IMR-90 (cell line): ENCODE data around the gene SIRT2. TPM values are rescaled to one million over a fixed set of nuclear protein-coding genes. Genes with fewer than 3 reads are reported as not detected.

Source experiments
- ATAC-seq: fragments of 200-7000 bp; cut with Tn5 transposase; 2 replicates; pipeline ENCODE4 v1.9.1; 2020; ENCODE audit warnings: low read depth, mild to moderate bottlenecking, moderate library complexity
- BruUV-seq: library from RNA; stranded (reverse); fragments of 400-500 nt; replicated peaks from 2 replicates; lab custom pipeline; 2021; lab: Mats Ljungman, UMichigan
- CTCF ChIA-PET: fragments of 300-600 bp; formaldehyde crosslinking; extraction: SDS; loops from one replicate; lab custom pipeline; 2021; ENCODE audit warnings: antibody characterized with exemption; lab: Yijun Ruan, JAX
- POLR2A ChIA-PET: fragments of 300-600 bp; sonication (Branson Sonifier 250); formaldehyde crosslinking; loops from one replicate; lab custom pipeline; 2022; ENCODE audit warnings: antibody characterized with exemption; ENCODE audit not compliant: unreplicated experiment; lab: Charles Lee
- DNase-seq: peaks from one replicate; pipeline ENCODE4 v3.0.0; 2013
- H2AFZ ChIP-seq: replicated peaks from 2 replicates; pipeline ENCODE3; 2013; ENCODE audit warnings: low read length, mild to moderate bottlenecking; ENCODE audit not compliant: poor library complexity
- H2AK5ac ChIP-seq: 2 replicates; pipeline ENCODE4 v1.6.1; 2013; ENCODE audit warnings: low read depth, low read length, inconsistent platforms
- H2AK9ac ChIP-seq: replicated peaks from 2 replicates; pipeline ENCODE3; 2013; ENCODE audit warnings: mild to moderate bottlenecking, low read depth, low read length, moderate library complexity; ENCODE audit not compliant: poor library complexity
- H2BK120ac ChIP-seq: 2 replicates; pipeline ENCODE4 v1.6.1; 2013; ENCODE audit warnings: low read depth, low read length, inconsistent platforms
- H2BK15ac ChIP-seq: 3 replicates; pipeline ENCODE4 v1.6.1; 2013; ENCODE audit warnings: low read depth, low read length, inconsistent platforms
- H2BK20ac ChIP-seq: 2 replicates; pipeline ENCODE4 v1.6.1; 2013; ENCODE audit warnings: low read depth, mild to moderate bottlenecking, inconsistent platforms, low read length, moderate library complexity
- H2BK5ac ChIP-seq: 2 replicates; pipeline ENCODE4 v1.6.1; 2013; ENCODE audit warnings: mild to moderate bottlenecking, low read depth, low read length, inconsistent platforms; ENCODE audit not compliant: poor library complexity, severe bottlenecking
- H3K14ac ChIP-seq: replicated peaks from 2 replicates; pipeline ENCODE4 v1.6.1; 2013; ENCODE audit warnings: low read depth, low read length, inconsistent platforms
- H3K18ac ChIP-seq: 2 replicates; pipeline ENCODE4 v1.6.1; 2013; ENCODE audit warnings: low read depth, low read length, control low read depth
- H3K23ac ChIP-seq: 2 replicates; pipeline ENCODE4 v1.6.1; 2013; ENCODE audit warnings: low read depth, low read length, inconsistent platforms
- H3K27ac ChIP-seq: 2 replicates; pipeline ENCODE4 v1.5.1; 2013; ENCODE audit warnings: mild to moderate bottlenecking, control low read depth, low read length; ENCODE audit not compliant: insufficient read depth
- H3K27me3 ChIP-seq: 2 replicates; pipeline ENCODE4 v1.6.1; 2013; ENCODE audit warnings: low read length; ENCODE audit not compliant: control insufficient read depth, insufficient read depth
- H3K36me3 ChIP-seq: 2 replicates; pipeline ENCODE4 v1.6.1; 2013; ENCODE audit warnings: low read length, mixed read lengths; ENCODE audit not compliant: control insufficient read depth, insufficient read depth
- H3K4ac ChIP-seq: 2 replicates; pipeline ENCODE4 v1.6.1; 2013; ENCODE audit warnings: low read depth, low read length, inconsistent platforms
- H3K4me1 ChIP-seq: 2 replicates; pipeline ENCODE4 v1.6.1; 2013; ENCODE audit warnings: low read length, mixed read lengths; ENCODE audit not compliant: control insufficient read depth, insufficient read depth
- H3K4me2 ChIP-seq: 2 replicates; pipeline ENCODE4 v1.6.1; 2013; ENCODE audit warnings: low read depth, mild to moderate bottlenecking, control low read depth, low read length, moderate library complexity
- H3K4me3 ChIP-seq: 2 replicates; pipeline ENCODE4 v1.5.1; 2013; ENCODE audit warnings: low read depth, mild to moderate bottlenecking, control low read depth, low read length, moderate library complexity; ENCODE audit not compliant: insufficient read depth
- H3K56ac ChIP-seq: 2 replicates; pipeline ENCODE4 v1.6.1; 2013; ENCODE audit warnings: low read length, inconsistent platforms; ENCODE audit not compliant: insufficient read depth; ENCODE audit errors: extremely low read depth
- H3K79me1 ChIP-seq, 2 experiments: 2 replicates each; pipeline ENCODE4 v1.6.1; 2013; ENCODE audit warnings: low read length in 2 of 2, inconsistent platforms in 1 of 2, low read depth in 1 of 2
- H3K9ac ChIP-seq: 2 replicates; pipeline ENCODE4 v1.6.1; 2013; ENCODE audit warnings: low read depth, low read length, control low read depth
- H3K9me1 ChIP-seq: 2 replicates; pipeline ENCODE4 v1.6.1; 2013; ENCODE audit warnings: low read length, inconsistent platforms; ENCODE audit not compliant: insufficient read depth
- H3K9me3 ChIP-seq: 2 replicates; pipeline ENCODE4 v1.6.1; 2013; ENCODE audit warnings: low read length; ENCODE audit not compliant: control insufficient read depth, insufficient read depth
- H4K20me1 ChIP-seq: 2 replicates; pipeline ENCODE4 v1.6.1; 2013; ENCODE audit warnings: low read length, inconsistent platforms; ENCODE audit not compliant: insufficient read depth
- H4K5ac ChIP-seq: 2 replicates; pipeline ENCODE4 v1.6.1; 2013; ENCODE audit warnings: mild to moderate bottlenecking, low read depth, low read length, control low read depth
- H4K8ac ChIP-seq, 2 experiments: 2 replicates each; pipeline ENCODE4 v1.6.1; 2013; ENCODE audit warnings: low read depth in 2 of 2, low read length in 2 of 2, control low read depth in 1 of 2, inconsistent platforms in 1 of 2
- H4K91ac ChIP-seq: 2 replicates; pipeline ENCODE4 v1.6.1; 2013; ENCODE audit warnings: low read depth, low read length, inconsistent platforms; ENCODE audit not compliant: insufficient read depth
- BHLHE40 ChIP-seq: fragments of 150-350 bp; IDR thresholded peaks from 2 replicates; pipeline ENCODE4 v1.6.1; 2016; ENCODE audit warnings: mild to moderate bottlenecking, low read depth, low read length
- CTCF ChIP-seq: conservative IDR thresholded peaks from 2 replicates; pipeline ENCODE4 v1.5.1; 2012; ENCODE audit warnings: mild to moderate bottlenecking, low read depth, low read length, improper control_type of control experiment
- ELK1 ChIP-seq: fragments of 150-350 bp; IDR thresholded peaks from 2 replicates; pipeline ENCODE4 v1.6.1; 2016; ENCODE audit warnings: low read depth, mild to moderate bottlenecking, low read length, moderate library complexity, borderline replicate concordance
- MAFK ChIP-seq: IDR thresholded peaks from 2 replicates; pipeline ENCODE4 v1.6.1; 2012; ENCODE audit warnings: low read depth, low read length, improper control_type of control experiment
- MXI1 ChIP-seq: IDR thresholded peaks from 2 replicates; pipeline ENCODE4 v1.6.1; 2012; ENCODE audit warnings: low read depth, mild to moderate bottlenecking, low read length, moderate library complexity, borderline replicate concordance
- RAD21 ChIP-seq: IDR thresholded peaks from 2 replicates; pipeline ENCODE4 v1.6.1; 2012; ENCODE audit warnings: low read length, improper control_type of control experiment
- RFX5 ChIP-seq: IDR thresholded peaks from 2 replicates; pipeline ENCODE4 v1.8.0; 2012; ENCODE audit warnings: low read depth, mild to moderate bottlenecking, low read length, moderate library complexity
- SMC3 ChIP-seq: fragments of 150-350 bp; IDR thresholded peaks from 2 replicates; pipeline ENCODE4 v1.6.1; 2016; ENCODE audit warnings: low read depth, mild to moderate bottlenecking, antibody characterized with exemption, low read length, moderate library complexity
- WGBS, 2 experiments: methylation state at CpG; one replicate each; pipeline versions ENCODE4 v1.1.5 to v1.1.7; 2013; ENCODE audit warnings: missing lambda C conversion rate in 2 of 2; ENCODE audit not compliant: insufficient read length in 1 of 2; ENCODE audit errors: extremely low coverage in 2 of 2; 5-methylcytosine and 5-hydroxymethylcytosine counted together
- dilution Hi-C: fragments of 300-500 bp; cut with HindIII; formaldehyde crosslinking; loops from one replicate; pipeline ENCODE4 v1.14.3; 2018; ENCODE audit warnings: low sequenced_read_pairs; ENCODE audit not compliant: unreplicated experiment
- in situ Hi-C: fragments of 300-500 bp; cut with MboI; formaldehyde crosslinking; loops from 3 replicates; pipeline ENCODE4 v1.14.3; 2019; ENCODE audit warnings: low sequenced_read_pairs, inconsistent platforms, mixed read lengths
- intact Hi-C: fragments of 100-400 bp; cut with micrococcal nuclease; formaldehyde crosslinking; loops from 2 replicates; pipeline ENCODE4 v1.10.0; 2022
- polyA plus RNA-seq, 3 experiments: library from polyadenylated mRNA; depleted of rRNA; stranded (reverse); fragments of >200 nt; gene quantifications; 2 replicates each; pipeline ENCODE4 v1.2.3, GENCODE V29; 2012; ENCODE audit warnings: low replicate concordance in 1 of 3
- total RNA-seq: library from RNA; depleted of rRNA; stranded (reverse); fragments of >200 nt; gene quantifications from 2 replicates; pipeline ENCODE4 v1.2.3, GENCODE V29; 2012

The SIRT2 gene
- total and polyA plus RNA-seq, 2 of the 4 experiments (the other 2 are of a cell fraction) = 43.0 to 50.0 TPM

GRCh38 chr19:38843175-38843758 lies 56.2 kb downstream of the SIRT2 start:
- Histone ChIP-seq H4K8ac (no peak overlapping the region), H4K91ac (no peak overlapping the region), H3K56ac (no peak overlapping the region), H3K14ac (no peak overlapping the region), H2AK5ac (no peak overlapping the region), H3K36me3 (peaks cover 86% of the 10 kb centered on the region), H3K4ac (no peak overlapping the region), H3K4me1 (peaks cover 4% of the 10 kb centered on the region), H2BK120ac (no peak overlapping the region), H3K79me1 (peaks cover 52 to 90% of the 10 kb centered on the region in 2 experiments), H2BK15ac (no peak overlapping the region), H3K4me3 (no peak overlapping the region), H2AK9ac (no peak overlapping the region), H4K5ac (no peak overlapping the region), H3K9ac (no peak overlapping the region), H3K18ac (no peak overlapping the region), H2AFZ (no peak overlapping the region), H3K9me3 (no peaks in the 10 kb centered on the region), H3K27ac (no peak overlapping the region), H2BK20ac (no peak overlapping the region), H3K9me1 (peaks cover 15% of the 10 kb centered on the region), H2BK5ac (no peak overlapping the region), H4K20me1 (peaks cover 88% of the 10 kb centered on the region), H3K23ac (no peak overlapping the region), H3K4me2 (no peak overlapping the region), H3K27me3 (no peaks in the 10 kb centered on the region)
- DNase-seq (no peak), ATAC-seq (no peak)
- in situ Hi-C loops = no loop called here
- intact Hi-C loops = no loop called here
- dilution Hi-C loops = no loop called here
- WGBS, 2 experiments = 96% methylated on average over 4 of the region's 9 CpGs; no CpG with 5 or more reads in 1 of the 2 experiments
- no TSS peak for BruUV-seq
- ChIA-PET CTCF (no interaction called here), POLR2A (interaction anchor here (0.5 kb wide), 1 partner anchor 42 kb away, joined by 3 read pairs; no protein-coding TSS in a partner anchor)
- TF ChIP-seq MAFK (no peak), ELK1 (no peak), RAD21 (no peak), CTCF (no peak), BHLHE40 (no peak), RFX5 (no peak), MXI1 (no peak), SMC3 (no peak)
